Skin of body (tissue), 2 donors: ENCODE measurements around the gene PTOV1. TPM values are rescaled to one million over a fixed set of nuclear protein-coding genes. Genes with fewer than 3 reads are reported as not detected.
"Not testable (repeated sequence)": the region's sequence is repeated elsewhere in the genome, so short reads cannot be mapped to it uniquely, and the experiment has no call there.

ENCODE experiments used
- DNase-seq: peaks from one replicate; lab custom pipeline; 2025; lab: John Stamatoyannopoulos, UW
- total RNA-seq: library from RNA; depleted of rRNA; stranded (reverse); fragments of >200 nt; gene quantifications from one replicate; pipeline ENCODE4 v1.2.3, GENCODE V29; 2014

Gene PTOV1
- total RNA-seq, 1 donor from 2014 or later: 46.4 TPM

DNA sequence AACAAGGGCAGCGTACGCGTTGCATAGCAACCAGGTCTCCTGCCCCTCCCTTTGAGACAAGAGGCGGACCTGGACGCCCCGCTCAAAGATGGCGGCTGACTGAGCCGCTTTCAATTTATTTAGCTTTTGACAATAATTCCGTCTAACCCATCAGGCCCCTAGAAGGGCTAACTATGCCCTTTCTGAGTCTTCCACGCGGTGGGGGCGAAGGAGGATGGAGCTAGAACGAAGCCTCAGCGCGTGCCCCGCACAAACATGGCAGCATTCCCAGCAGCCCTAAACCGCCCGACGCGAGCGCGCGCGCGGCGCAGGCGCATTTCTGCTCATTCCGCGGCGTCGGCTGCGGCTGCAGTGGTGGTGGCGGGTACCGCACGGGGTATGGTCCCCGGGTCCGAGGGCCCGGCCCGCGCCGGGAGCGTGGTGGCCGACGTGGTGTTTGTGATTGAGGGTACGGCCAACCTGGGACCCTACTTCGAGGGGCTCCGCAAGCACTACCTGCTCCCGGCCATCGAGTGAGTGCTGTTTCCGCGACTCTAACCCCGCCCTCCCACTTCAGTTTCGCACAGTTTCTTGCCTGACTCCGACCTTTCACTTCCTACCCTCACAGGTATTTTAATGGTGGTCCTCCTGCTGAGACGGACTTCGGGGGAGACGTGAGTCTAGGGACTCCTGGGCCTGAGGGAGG lies 32.9 kb upstream of the PTOV1 start, which contains the start of gene MED25:
MED25 (plus strand) TSS at position 326 of the 685 bp plus-strand sequence; CDS start at position 379, 53 bp downstream.
- peak; percentile 85 for DNase-seq

DNA sequence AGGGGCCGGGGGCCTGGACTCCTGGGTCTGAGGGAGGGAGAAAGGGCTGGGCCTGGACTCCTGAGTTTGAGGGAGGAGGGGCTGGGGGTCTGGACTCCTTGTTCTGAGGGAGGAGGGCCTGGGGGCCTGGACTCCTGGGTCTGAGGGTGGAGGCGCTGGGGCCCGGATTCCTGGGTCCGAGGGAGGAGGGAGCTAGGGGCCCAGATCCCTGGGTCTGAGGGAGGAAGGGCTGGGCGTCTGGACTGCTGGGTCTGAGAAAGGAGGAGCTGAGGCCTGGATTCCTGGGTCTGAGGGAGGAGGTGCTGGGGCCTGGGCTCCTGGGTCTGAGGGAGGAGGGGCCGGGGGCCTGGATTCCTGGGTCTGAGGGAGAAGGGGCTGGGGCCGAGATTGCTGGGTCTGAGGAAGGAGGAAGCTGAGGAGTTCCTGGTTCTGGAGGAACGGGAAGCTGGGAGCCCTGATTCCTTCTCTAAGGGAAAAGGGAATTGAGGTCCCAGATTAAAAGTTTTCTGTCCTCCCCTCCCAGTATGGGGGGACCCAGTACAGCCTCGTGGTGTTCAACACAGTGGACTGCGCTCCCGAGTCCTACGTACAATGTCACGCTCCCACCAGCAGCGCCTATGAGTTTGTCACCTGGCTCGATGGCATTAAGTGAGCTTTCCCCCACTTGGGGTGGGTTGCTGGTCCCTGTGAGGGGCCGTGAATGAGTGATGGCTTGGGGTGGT lies 32.1 kb upstream of the PTOV1 start:
- no peak for DNase-seq

DNA sequence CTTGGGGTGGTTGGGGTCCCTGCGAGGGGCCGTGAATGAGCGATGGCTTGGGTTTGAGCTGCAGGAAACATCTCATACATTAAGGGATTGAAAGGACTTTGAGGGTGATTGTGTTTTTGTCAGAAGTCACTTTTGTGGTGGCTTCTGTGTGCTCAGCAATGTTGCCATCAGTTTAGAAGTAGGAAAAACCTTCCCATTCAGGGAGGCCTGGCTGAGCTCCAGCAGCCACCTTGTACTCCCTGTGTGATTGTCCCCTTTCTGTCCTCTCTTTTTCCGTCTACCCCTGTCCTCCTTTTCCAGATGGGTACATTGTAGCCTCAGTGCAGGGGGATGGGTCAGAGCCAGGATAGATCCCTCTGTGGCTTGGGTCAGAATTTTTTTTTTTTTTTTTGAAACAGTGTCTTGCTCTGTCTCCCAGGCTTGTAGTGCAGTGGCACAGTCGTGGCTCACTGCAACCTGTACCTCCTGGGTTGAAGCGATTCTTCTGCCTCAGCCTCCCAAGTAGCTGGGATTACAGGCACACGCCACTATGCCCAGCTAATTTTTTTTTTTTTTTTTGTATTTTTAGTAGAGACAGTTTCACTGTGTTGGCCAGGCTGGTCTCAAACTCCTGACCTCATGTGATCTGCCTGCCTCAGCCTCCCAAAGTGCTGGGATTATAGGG lies 31.4 kb upstream of the PTOV1 start:
- not testable (repeated sequence) for DNase-seq

DNA sequence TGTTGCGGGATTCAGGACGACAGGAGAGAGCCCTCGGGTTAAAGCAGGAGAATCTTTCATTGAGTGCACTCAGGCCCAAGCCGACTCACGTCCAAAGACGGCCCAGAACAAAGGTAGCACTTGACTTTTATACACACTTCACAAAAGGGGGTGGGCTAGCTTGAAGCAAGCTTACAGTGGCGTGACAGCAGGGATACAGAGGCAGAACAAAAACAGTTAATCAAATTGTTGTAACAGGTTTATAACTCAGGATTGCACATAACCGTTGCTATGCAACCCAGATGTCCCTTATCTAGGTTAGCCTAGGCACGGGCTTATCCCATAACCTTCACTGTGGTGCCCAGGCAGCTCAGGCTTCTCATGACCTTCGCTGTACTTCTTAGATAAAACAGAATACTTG lies 30.8 kb upstream of the PTOV1 start:
- DNase-seq: no peak

DNA sequence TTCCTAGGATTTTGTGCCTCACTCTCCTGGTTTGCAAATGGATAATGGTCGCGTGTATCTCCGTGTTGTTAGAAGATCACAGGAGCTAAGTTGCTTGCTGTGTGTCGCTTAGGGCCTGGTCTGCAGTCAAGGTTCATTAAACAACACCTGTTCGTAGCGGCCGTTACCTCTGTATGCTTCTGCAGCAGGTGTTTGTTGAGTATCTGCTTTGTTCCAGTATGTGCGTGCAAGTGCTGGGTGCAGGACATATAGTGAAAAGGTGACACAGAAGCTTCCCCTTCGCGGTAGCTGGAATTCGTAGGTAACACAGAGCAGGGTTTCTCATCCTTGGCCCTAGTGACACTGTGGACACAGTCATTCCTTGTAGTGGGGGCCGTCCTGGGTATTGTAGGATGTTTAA lies 27.5 kb upstream of the PTOV1 start:
- DNase-seq: no peak

DNA sequence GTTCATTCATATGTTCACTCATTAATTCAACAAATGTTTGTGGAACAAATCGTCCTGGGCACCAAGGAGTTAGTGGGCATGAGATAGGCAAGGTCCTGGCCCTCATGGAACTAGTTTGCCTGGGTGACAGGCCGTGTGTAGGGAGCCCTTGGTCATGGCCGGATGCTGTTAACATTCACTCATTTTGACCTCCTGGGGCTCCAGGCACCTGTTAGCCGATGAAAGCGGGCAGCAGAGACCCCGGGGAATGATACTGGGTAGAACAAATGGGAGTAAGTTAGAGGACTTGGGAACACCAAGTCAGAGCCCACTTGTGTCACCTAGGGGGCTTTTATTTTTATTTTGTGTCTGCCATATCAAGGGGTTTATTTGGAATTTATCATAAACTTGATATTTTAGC lies 26.3 kb upstream of the PTOV1 start:
- no peak for DNase-seq

DNA sequence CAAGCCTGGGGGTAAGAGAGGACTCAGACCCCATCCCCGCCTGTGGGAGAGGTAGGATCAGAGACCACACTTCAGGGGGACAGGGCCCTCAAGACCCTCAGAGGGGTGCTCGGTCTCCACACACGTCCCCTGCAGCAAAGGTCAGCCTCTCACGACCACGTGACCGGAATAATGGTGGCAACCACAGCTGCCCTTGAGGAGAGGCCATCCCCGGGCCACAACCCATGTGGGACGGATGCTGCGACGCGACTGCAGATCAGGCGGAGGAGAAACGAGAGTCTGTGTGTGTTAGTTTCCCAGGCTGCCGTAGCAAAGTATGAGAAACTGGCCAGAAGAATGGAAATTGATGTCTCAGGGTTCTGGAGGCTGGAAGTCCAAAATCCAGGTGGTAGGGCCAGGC lies 23.9 kb upstream of the PTOV1 start:
- DNase-seq: no peak

DNA sequence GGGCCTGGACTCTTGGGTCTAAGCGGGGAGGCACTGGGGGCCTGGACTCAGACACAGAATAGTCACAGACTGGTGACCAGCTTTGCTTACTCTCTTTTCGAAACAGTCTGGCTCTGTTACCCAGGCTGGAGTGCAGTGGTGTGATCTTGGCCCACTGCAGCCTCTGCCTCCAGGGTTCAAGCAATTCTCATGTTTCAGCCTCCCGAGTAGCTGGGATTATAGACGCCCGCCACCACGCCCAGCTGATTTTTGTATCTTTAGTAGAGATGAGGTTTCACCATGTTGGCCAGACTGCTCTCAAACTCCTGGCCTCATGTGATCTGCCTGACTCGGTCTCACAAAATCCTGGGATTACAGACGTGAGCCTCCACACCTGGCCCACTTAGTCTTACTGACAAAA lies 21.8 kb upstream of the PTOV1 start:
- no peak for DNase-seq

DNA sequence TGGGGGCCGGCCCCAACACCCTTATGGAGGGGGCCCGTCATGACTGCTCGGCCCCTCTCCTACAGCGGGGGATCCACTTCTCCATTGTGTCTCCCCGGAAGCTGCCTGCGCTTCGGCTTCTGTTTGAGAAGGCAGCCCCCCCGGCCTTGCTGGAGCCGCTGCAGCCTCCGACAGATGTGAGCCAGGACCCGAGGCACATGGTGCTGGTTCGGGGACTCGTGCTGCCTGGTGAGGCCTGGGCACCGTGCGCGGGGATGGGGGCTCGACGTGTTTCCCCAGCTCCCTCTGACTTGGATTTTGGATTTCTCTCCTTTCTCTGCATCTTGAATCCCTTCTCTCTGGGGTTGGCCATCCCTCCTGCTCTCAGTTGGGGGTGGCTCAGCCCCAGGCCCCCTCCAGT lies 21.2 kb upstream of the PTOV1 start:
- DNase-seq: no peak

DNA sequence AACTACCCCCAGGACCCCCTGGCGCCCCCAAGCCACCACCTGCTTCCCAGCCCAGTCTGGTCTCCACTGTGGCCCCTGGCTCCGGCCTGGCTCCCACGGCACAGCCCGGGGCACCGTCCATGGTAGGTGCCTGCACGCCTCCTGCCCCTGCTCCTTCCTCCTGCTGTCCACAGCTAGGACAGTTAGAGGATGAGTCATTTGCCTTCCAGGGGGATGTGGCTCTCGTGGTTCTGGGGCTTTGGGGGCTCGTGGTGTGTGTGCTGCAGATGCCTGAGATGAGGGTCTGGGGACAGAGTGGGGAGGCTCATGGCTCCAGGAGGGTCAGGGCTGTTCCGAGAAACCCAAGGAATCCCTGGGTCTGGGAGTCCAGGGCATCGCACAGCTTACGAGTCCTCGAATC lies 20.2 kb upstream of the PTOV1 start:
- DNase-seq: no peak

DNA sequence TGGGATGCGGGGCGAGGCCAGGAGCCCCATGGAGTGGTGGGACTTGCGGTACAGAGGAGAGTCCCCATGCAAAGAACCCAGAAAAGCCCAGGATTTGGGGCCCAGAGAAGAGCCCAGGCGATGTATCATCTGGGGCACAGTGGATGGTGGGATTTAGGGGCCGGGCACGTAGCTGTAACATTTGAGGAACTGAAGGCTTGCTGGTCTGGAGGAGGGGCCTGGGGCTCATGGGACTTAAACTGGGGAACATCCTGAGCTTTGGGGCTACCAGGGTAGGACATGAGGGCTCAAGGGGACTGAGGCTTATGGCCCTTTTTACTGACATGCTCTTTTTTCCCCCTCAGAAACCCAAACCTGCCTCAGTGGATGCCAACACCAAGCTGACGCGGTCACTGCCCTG lies 19.4 kb upstream of the PTOV1 start:
- no peak for DNase-seq

DNA sequence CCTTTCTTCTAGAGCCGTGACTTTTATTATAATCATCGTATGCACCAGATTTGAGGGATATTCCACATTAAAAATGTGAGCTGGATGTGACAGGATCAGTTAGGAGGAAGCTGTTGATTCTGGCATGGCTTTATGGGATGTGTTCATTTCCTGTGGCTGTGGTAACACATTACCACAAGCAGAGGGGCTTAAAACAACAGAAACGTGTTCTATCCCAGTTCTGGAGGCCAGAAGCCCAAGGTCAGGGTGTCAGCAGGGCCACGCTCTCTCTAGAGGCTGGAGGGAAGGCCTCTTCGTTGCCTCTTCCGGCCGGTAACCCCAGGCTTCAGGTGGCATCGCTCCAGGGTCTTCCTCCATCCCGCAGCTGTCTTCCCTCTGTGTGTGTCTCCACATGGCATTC lies 18.4 kb upstream of the PTOV1 start:
- peak; percentile 15 for DNase-seq

DNA sequence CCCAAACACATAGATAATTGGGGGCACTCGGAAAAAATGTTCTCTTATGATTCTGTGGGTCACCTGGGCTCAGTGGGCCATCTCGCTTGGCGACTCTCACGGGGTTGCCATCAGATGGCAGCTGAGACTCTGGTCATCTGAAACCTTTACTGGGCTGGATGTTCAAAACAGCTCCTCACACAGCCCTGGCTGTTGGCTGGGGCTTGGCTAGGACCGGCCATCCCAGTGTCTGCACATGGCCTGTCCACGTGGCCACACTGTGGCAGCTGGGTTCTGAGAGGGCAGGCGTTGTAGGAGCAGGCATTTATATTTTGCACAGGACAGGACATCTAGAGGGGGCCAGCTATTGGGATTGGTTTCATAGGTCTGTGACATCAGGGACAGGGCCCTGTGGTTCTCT lies 17.4 kb upstream of the PTOV1 start:
- DNase-seq: no peak

DNA sequence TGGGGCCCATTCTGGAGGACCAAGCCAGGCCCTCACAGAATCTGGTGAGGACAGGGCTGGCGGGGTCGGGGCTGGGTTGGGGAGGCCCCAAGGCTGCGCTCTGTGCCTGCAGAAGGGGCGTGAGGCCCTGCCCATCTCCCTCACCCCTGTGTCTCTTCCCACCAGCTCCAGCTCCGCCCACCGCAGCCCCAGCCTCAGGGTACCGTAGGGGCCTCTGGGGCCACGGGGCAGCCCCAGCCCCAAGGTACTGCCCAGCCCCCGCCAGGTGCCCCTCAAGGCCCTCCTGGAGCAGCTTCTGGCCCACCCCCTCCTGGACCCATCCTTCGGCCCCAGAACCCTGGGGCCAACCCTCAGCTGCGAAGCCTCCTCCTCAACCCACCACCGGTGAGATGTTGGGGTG lies 15.4 kb upstream of the PTOV1 start:
- no peak for DNase-seq

DNA sequence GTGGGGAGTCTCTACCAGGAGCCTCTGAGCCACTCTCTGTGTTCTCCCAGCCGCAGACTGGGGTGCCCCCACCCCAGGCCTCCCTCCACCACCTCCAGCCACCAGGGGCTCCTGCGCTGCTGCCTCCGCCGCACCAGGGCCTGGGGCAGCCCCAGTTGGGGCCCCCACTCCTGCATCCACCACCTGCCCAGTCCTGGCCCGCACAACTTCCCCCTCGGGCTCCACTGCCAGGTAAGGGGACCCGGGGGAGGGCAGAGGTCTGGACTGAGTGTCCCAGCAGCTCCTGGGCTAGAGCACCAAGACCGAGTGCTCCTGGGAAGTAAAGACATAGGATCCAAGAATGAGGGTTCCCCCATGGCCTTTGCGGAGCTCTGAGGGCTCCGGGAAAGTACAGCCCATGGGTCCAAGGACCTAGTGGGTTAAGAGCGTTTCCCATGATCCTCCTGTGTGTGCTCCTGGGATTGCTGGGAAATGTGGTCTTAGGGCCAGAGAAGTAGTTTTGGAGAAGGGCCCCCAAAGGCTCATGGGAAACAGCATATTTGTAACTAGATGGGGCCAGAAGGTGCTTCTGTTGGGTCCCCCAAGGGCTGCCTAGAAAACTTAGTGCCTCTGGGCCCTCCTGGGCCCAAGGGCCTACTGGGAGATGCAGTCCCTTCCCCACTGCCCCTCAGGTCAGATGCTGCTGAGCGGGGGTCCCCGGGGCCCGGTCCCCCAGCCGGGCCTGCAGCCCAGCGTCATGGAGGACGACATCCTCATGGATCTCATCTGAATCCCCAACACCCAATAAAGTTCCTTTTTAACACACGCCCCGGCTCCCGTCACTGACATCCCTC lies 14.6 kb upstream of the PTOV1 start:
- no peak for DNase-seq

DNA sequence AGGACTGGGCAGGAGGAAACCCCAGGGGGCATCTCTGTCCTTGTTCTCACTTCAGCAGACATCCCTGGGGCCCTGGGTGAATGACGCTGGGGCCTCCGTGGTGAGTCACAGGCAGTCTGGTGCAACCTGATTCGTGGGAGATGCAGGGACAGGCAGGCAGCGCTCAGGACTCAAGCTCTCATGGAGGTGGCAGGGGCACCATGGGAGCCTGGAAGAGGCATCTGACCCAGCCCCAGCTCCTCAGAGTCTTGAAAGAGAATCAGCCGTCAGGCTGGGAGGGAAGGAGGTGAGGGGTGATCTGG lies 14.0 kb upstream of the PTOV1 start:
- DNase-seq: no peak

DNA sequence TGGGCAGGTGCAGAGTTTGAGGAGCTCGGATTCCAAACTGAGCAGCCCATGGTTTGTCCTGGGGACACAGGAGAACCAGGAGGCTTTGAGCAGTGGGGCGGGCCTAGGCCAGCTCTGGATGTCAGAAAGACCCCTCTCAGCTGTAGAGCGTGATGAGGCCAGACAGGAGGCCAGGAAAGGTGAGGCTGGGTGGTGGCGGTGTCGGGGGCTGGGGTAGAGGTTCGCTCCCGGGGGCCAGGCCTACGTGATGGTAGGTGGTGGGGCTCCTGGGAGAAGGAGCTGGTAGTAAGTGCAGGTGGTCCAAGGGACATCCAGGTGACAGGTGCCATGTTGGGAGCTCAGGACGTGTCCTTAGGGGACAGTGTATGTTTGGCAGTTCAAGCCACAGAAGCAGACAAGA lies 13.5 kb upstream of the PTOV1 start:
- DNase-seq: no peak

DNA sequence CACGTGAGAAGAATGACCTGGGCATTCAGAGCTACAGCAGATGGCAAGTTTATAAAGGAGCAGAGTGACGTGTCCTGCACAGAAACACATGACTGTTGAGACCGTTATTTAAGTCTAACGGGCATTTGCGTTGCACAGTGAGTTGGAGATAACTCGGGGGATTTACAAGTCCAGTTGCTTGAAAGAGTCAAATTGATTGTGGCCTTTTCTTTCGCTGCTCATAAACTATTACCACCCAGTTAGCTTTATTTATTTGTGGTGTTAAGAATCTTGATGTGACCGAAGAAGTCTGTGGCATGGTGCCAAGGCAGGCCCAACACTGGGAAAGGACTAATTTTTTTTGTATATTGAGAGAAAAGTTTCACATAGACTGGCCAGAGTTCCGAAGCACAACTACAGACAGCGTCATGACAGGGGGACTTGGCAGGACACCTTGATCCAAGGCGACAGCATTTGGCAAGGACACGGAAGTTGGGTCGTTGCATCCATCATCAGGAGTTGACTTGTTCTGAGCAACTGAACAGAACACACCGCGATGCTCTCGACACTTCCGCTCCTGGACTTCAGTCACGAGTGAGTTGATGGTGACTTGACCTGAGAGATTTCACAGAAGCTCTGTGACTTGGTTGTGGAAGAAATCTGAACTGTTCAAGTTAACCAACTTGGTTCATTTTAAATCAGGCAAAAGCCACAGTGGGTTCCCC lies 11.9 kb upstream of the PTOV1 start:
- DNase-seq: no peak

DNA sequence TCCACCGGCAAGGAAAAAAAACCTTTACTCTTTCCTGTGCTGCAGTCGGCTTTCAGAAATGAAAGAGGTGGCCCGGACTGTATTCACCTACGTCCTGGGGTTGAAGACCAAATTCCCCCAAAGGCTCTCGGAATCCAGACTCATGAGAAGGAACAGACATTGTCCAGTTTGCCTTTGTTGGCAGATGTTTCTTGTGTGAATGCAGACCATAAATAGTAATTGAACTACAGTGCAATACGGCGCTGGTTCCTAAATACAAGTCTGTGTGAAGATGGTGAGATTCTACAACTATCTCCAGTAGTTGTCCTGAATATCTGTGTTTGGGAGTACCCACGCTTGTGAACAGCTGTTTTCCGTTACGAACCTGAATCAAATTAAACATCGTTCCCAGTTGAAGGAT lies 11.2 kb upstream of the PTOV1 start:
- no peak for DNase-seq

DNA sequence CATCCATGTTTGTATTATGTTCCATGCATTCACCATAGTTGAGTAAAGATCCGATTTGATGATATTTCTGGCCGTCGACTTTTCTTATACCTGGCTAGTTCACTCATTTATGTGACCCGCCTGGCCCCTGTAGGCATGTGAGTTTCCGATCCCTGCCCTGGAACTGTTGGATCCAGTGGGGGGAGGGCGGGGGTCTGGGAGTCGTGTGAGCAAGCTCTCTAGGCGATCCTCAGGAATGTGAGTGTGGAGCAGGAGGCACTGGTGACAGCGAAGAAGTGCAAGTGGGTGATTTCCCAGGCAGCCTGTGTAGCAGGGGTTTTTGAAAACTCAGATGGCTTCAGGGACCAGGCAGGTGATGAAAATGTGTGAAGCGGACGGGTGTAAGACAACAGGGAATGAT lies 10.6 kb upstream of the PTOV1 start:
- no peak for DNase-seq

DNA sequence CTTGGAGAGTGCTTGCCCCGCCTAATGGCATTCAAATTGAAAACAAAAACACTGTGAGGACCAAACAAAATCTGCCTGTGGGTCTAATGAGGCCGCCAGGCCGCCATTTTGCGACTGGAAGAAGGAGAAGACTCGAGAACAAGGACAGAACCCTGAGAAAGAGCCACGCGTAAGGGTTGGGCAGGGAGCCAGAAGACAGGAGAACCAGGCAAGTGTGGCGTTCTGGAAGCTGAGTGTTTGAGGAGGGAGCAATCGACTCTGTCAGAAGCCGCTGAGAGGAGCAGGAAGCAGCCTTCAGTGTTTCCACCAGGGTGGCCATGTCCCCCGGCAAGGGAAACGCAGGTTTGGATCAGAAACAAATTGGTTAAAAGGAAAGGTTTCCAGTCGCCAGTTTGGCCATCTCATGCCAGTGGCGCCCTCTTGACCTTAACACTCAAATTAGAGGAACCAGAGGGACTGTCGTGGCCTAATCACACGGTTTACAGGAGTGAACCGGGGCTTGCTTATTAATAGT lies 10.2 kb upstream of the PTOV1 start:
- no peak for DNase-seq
